GM12878 (cell line): Measurements from ENCODE around the gene HDAC2. TPM values are rescaled to one million over a fixed set of nuclear protein-coding genes. Genes with fewer than 3 reads are reported as not detected.

Experiments used
- ATAC-seq: fragments of 200-7000 bp; cut with Tn5 transposase; 3 replicates; pipeline ENCODE4 v1.9.1; 2020; ENCODE audit warnings: mild to moderate bottlenecking, moderate library complexity
- BruUV-seq: library from RNA; stranded (reverse); fragments of 400-500 nt; replicated peaks from 2 replicates; lab custom pipeline; 2021; lab: Mats Ljungman, UMichigan
- CTCF ChIA-PET: fragments of 300-600 bp; sonication (Branson Sonifier 250); formaldehyde crosslinking; extraction: SDS; loops from one replicate; lab custom pipeline; 2021; ENCODE audit warnings: inconsistent platforms; lab: Yijun Ruan, JAX
- POLR2A ChIA-PET: fragments of 350-600 bp; formaldehyde crosslinking; extraction: SDS; loops from one replicate; lab custom pipeline; 2021; ENCODE audit warnings: inconsistent platforms; lab: Charles Lee
- RAD21 ChIA-PET: fragments of 300-600 bp; sonication (Branson Sonifier 250); formaldehyde crosslinking; loops from one replicate; lab custom pipeline; 2023; ENCODE audit warnings: antibody characterized with exemption; ENCODE audit not compliant: unreplicated experiment; lab: Charles Lee
- SMC1A ChIA-PET: fragments of 300-600 bp; sonication (Branson Sonifier 250); formaldehyde crosslinking; loops from one replicate; lab custom pipeline; 2023; ENCODE audit not compliant: unreplicated experiment, uncharacterized antibody; lab: Charles Lee
- DNase-seq: peaks from one replicate; pipeline ENCODE4 v3.0.0-alpha.2; 2011; ENCODE audit warnings: low read depth, low spot score
- FAIRE-seq: peaks from 3 replicates; lab custom pipeline; 2011; peaks lifted over from hg19 to GRCh38; lab: Jason Lieb, UNC
- H2AFZ ChIP-seq: 2 replicates; pipeline ENCODE4 v1.6.0; 2011; ENCODE audit warnings: low read depth, low read length, control low read depth; ENCODE audit not compliant: control insufficient read depth
- H3K27ac ChIP-seq: 2 replicates; pipeline ENCODE4 v1.5.1; 2011; ENCODE audit warnings: control low read depth; ENCODE audit not compliant: control insufficient read depth, insufficient read depth
- H3K27me3 ChIP-seq, 2 experiments: replicated peaks in 1 of 2; 2 replicates each; pipeline versions ENCODE4 v1.6.0 to v1.6.1; 2011; ENCODE audit warnings: low read length in 1 of 2; ENCODE audit not compliant: control insufficient read depth in 2 of 2, insufficient read depth in 2 of 2
- H3K36me3 ChIP-seq, 2 experiments: 2 replicates each; pipeline ENCODE4 v1.5.1; 2011; ENCODE audit warnings: low read length in 1 of 2; ENCODE audit not compliant: control insufficient read depth in 2 of 2, insufficient read depth in 2 of 2
- H3K4me1 ChIP-seq: 2 replicates; pipeline ENCODE4 v1.6.1; 2011; ENCODE audit warnings: mild to moderate bottlenecking, low read length, moderate library complexity, mixed read lengths; ENCODE audit not compliant: control insufficient read depth, insufficient read depth
- H3K4me2 ChIP-seq: 2 replicates; pipeline ENCODE4 v1.6.0; 2011; ENCODE audit warnings: control low read depth; ENCODE audit not compliant: control insufficient read depth, insufficient read depth
- H3K4me3 ChIP-seq: fragments of 200-600 bp; sonication (generic); 2 replicates; pipeline ENCODE4 v1.5.1; 2016
- H3K79me2 ChIP-seq: 2 replicates; pipeline ENCODE4 v1.6.0; 2011; ENCODE audit warnings: low read length; ENCODE audit not compliant: control insufficient read depth, insufficient read depth
- H3K9ac ChIP-seq: 2 replicates; pipeline ENCODE4 v1.8.0; 2011; ENCODE audit warnings: low read length, control low read depth, mixed read lengths; ENCODE audit not compliant: control insufficient read depth, insufficient read depth
- H3K9me3 ChIP-seq: replicated peaks from 3 replicates; pipeline ENCODE4 v1.5.1; 2011; ENCODE audit warnings: mild to moderate bottlenecking, low read length; ENCODE audit not compliant: control insufficient read depth, insufficient read depth
- H4K20me1 ChIP-seq: 2 replicates; pipeline ENCODE4 v1.6.0; 2011; ENCODE audit not compliant: control insufficient read depth, insufficient read depth
- CBFB ChIP-seq: IDR thresholded peaks from 2 replicates; pipeline ENCODE4 v1.6.1; 2016; ENCODE audit warnings: antibody characterized with exemption, low read depth
- CEBPB ChIP-seq, 2 experiments: fragments of 150-350 bp in 1 of 2; IDR thresholded peaks; 2 replicates each; pipeline ENCODE4 v1.6.1; 2012 to 2014; ENCODE audit warnings: low read depth in 2 of 2, low read length in 2 of 2, borderline replicate concordance in 1 of 2, inconsistent platforms in 1 of 2
- E2F4 ChIP-seq: IDR thresholded peaks from 2 replicates; pipeline ENCODE4 v1.6.1; 2012; ENCODE audit warnings: low read depth, low read length, improper control_type of control experiment
- ETV6 ChIP-seq, 2 experiments: fragments of 450-650 bp in 1 of 2; IDR thresholded peaks in 1 of 2; conservative IDR thresholded peaks in 1 of 2; 2 replicates each; pipeline ENCODE4 v1.6.1; 2014; ENCODE audit warnings: antibody characterized with exemption in 1 of 2, borderline replicate concordance in 1 of 2, low read depth in 1 of 2, mild to moderate bottlenecking in 1 of 2, moderate library complexity in 1 of 2
- EZH2 ChIP-seq: IDR thresholded peaks from 2 replicates; pipeline ENCODE4 v1.6.1; 2012; ENCODE audit warnings: low read depth, mild to moderate bottlenecking, control low read depth, inconsistent platforms, low read length, borderline replicate concordance; ENCODE audit not compliant: control insufficient read depth
- IKZF2 ChIP-seq, 2 experiments: fragments of 450-650 bp; IDR thresholded peaks; 2 replicates each; pipeline ENCODE4 v1.6.1; 2017; ENCODE audit warnings: mild to moderate bottlenecking in 2 of 2, moderate library complexity in 2 of 2
- LARP7 ChIP-seq: fragments of 450-650 bp; IDR thresholded peaks from 2 replicates; pipeline ENCODE4 v1.6.1; 2017; ENCODE audit warnings: mild to moderate bottlenecking
- MYB ChIP-seq: fragments of 150-350 bp; IDR thresholded peaks from 2 replicates; pipeline ENCODE4 v1.6.1; 2014; ENCODE audit warnings: mild to moderate bottlenecking, low read depth, low read length, borderline replicate concordance
- MYC ChIP-seq: IDR thresholded peaks from 2 replicates; pipeline ENCODE4 v1.6.1; 2011; ENCODE audit warnings: mild to moderate bottlenecking, low read length, moderate library complexity, inconsistent platforms; ENCODE audit not compliant: insufficient read depth, insufficient replicate concordance, insufficient read length, severe bottlenecking
- SIX5 ChIP-seq: IDR thresholded peaks from 2 replicates; pipeline ENCODE4 v1.6.1; 2011; ENCODE audit warnings: mild to moderate bottlenecking, low read depth, low read length, moderate library complexity; ENCODE audit not compliant: severe bottlenecking
- SPI1 ChIP-seq: IDR thresholded peaks from 2 replicates; pipeline ENCODE4 v1.6.1; 2011; ENCODE audit warnings: low read depth, mild to moderate bottlenecking, low read length, moderate library complexity, borderline replicate concordance; ENCODE audit not compliant: insufficient read depth
- SREBF1 ChIP-seq: IDR thresholded peaks from 2 replicates; pipeline ENCODE4 v1.6.1; 2012; ENCODE audit warnings: mild to moderate bottlenecking, low read length
- SRF ChIP-seq, 2 experiments: IDR thresholded peaks; 2 replicates each; pipeline ENCODE4 v1.6.1; 2011; ENCODE audit warnings: low read depth in 2 of 2, low read length in 2 of 2, mild to moderate bottlenecking in 1 of 2, moderate library complexity in 1 of 2
- TCF7 ChIP-seq: IDR thresholded peaks from 2 replicates; pipeline ENCODE4 v1.6.1; 2014; ENCODE audit warnings: antibody characterized with exemption, borderline replicate concordance
- YBX1 ChIP-seq: fragments of 450-650 bp; IDR thresholded peaks from 2 replicates; pipeline ENCODE4 v1.6.1; 2016; ENCODE audit warnings: antibody characterized with exemption
- ZSCAN29 ChIP-seq: fragments of 450-650 bp; IDR thresholded peaks from 2 replicates; pipeline ENCODE4 v1.6.1; 2017; ENCODE audit warnings: mild to moderate bottlenecking, moderate library complexity
- WGBS: methylation state at CpG from one replicate; pipeline ENCODE4 v1.1.6; 2016; ENCODE audit warnings: low lambda C conversion rate; ENCODE audit not compliant: insufficient replicate concordance, insufficient coverage; ENCODE audit errors: missing lambda C conversion rate; 5-methylcytosine and 5-hydroxymethylcytosine counted together
- in situ Hi-C: fragments of 300-500 bp; cut with MboI; formaldehyde crosslinking; loops from 9 replicates; pipeline ENCODE4 v1.14.3; 2018; ENCODE audit warnings: mixed read lengths
- intact Hi-C: fragments of 100-400 bp; cut with micrococcal nuclease; formaldehyde crosslinking; loops from one replicate; pipeline ENCODE4 v1.14.2; 2022; ENCODE audit not compliant: unreplicated experiment
- polyA plus RNA-seq, 11 experiments: library from polyadenylated mRNA; depleted of rRNA in 4 of 11; unstranded in 6 of 11; stranded (reverse) in 5 of 11; fragments of >200 nt; fragmentation: Nextera tagmentation in 4 of 11; fragmentation: Illumina TruSeq in 1 of 11; extraction: Ambion mirVana in 4 of 11; extraction: Trizol in 1 of 11; gene quantifications; 1 replicate in 1 of 11; 2 replicates in 10 of 11; pipeline versions ENCODE4 v1.2.1 to v1.2.3, GENCODE V29; 2011 to 2016; ENCODE audit warnings: inconsistent platforms in 2 of 11, missing spikeins in 2 of 11, low read depth in 1 of 11
- total RNA-seq, 4 experiments: library from RNA; depleted of rRNA in 3 of 4; stranded (reverse); fragments of >200 nt in 3 of 4; fragmentation: Illumina TruSeq in 1 of 4; extraction: Trizol in 1 of 4; gene quantifications; 2 replicates each; pipeline versions ENCODE4 v1.2.1 to v1.2.3, GENCODE V29; 2013 to 2021
- TF ChIP-seq, protein P1 (sequence below): fragments of 450-650 bp; IDR thresholded peaks from 2 replicates; pipeline ENCODE4 v1.6.1; 2016; ENCODE audit warnings: mild to moderate bottlenecking

Gene HDAC2
- total and polyA plus RNA-seq, 10 of the 15 experiments (the other 5 are each of a cell fraction or from before 2014, with no cell fraction given): 40.4 to 210 (median 114) TPM

DNA sequence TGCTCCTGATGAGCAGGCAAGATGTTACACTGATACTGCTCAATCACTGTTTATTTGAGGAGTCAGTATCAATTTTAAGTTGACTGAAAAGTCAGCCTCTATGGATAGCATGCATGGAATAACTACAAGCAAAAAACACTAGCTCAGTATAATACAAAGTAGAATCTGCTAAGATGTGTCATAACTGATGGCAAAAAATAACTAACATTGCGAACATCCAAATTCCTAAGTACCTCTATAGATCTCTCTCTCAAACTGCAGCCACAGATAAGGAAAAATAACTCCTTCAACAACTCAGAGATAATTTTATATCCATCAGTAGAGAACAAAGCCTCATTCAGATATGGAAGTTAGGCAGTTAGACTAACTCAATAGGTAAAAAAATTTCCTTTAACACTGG lies 16.3 kb downstream of the HDAC2 start:
- WGBS: 100% methylated on average over 1 of the region's 1 CpG
- in situ Hi-C loops: no loop called here
- ChIA-PET RAD21 (no interaction called here), CTCF (interaction anchor here (1.3 to 1.5 kb wide), 2 partner anchors 16 to 18 kb away, joined by 3 read pairs; partner anchors contain the start of gene HDAC2), SMC1A (no interaction called here), POLR2A (no interaction called here)
- H3K4me2 ChIP-seq: no peak overlapping the region
- H3K79me2 ChIP-seq: peaks cover 7% of the 10 kb centered on the region
- TF ChIP-seq EZH2 (no peak), LARP7 (no peak), SREBF1 (no peak)
- no peaks in the 10 kb centered on the region for H3K27me3 ChIP-seq
- intact Hi-C loops: no loop called here
- H3K4me1 ChIP-seq: no peaks in the 10 kb centered on the region
- H3K27ac ChIP-seq: no peak overlapping the region
- H4K20me1 ChIP-seq: no peaks in the 10 kb centered on the region
- no peak for DNase-seq
- H3K4me3 ChIP-seq: no peak overlapping the region
- no peak overlapping the region for H2AFZ ChIP-seq
- no peaks in the 10 kb centered on the region for H3K9me3 ChIP-seq
- FAIRE-seq: no peak
- H3K36me3 ChIP-seq: peaks cover 0 to 32% of the 10 kb centered on the region in 2 experiments
- no peak for ATAC-seq
- H3K9ac ChIP-seq: no peak overlapping the region
- BruUV-seq: no TSS peak

DNA sequence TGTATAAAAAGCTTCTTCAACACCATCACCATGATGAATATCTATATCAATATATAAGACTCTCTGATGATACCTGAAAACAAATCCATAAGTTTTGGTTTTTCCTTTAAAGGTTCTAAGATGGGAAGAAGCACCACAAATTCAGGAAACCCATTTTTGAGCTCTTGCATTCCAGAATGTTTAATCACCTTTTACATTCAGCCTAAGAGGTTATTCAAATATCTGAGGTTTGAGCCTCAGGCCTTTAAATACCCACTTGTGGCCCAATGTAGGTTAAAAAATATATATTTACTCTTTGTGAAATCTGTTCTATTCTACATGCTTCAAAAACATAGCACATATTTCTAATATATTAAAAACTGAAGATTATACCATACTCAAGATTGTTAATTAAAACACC lies 17.6 kb downstream of the HDAC2 start:
- Histone ChIP-seq H3K9me3 (no peaks in the 10 kb centered on the region), H3K27ac (no peak overlapping the region), H3K9ac (no peak overlapping the region), H3K4me3 (no peak overlapping the region), H3K4me2 (no peak overlapping the region), H3K36me3 (peaks cover 0 to 32% of the 10 kb centered on the region in 2 experiments), H3K79me2 (no peaks in the 10 kb centered on the region), H3K27me3 (no peaks in the 10 kb centered on the region), H3K4me1 (no peaks in the 10 kb centered on the region), H2AFZ (no peak overlapping the region), H4K20me1 (no peaks in the 10 kb centered on the region)
- ATAC-seq: no peak
- intact Hi-C loops (no loop called here), in situ Hi-C loops (no loop called here)
- ChIA-PET POLR2A (no interaction called here), SMC1A (interaction anchor here (1.1 kb wide), 1 partner anchor 10 kb away, joined by 3 read pairs; no protein-coding TSS in a partner anchor), RAD21 (interaction anchor here (1.0 kb wide), 1 partner anchor 9 kb away, joined by 3 read pairs; no protein-coding TSS in a partner anchor), CTCF (no interaction called here)
- no TSS peak for BruUV-seq
- DNase-seq: no peak
- no peak for FAIRE-seq
- TF ChIP-seq IKZF2 (IDR thresholded peaks at IDR 0.05) (no peak), SIX5 (no peak), MYB (no peak), TCF7 (no peak), ETV6 (conservative IDR thresholded peaks at IDR 0.05 in 1 of 2, IDR thresholded peaks at IDR 0.05 in 1 of 2; ENCODE audit: borderline replicate concordance in 1 of 2, low read depth in 1 of 2) (no peak), E2F4 (no peak), CEBPB (IDR thresholded peaks at IDR 0.05; ENCODE audit: borderline replicate concordance in 1 of 2, low read depth in 2 of 2, low read length in 2 of 2) (no peak), ZSCAN29 (no peak), MYC (no peak), YBX1 (no peak), CBFB (no peak), SRF (IDR thresholded peaks at IDR 0.05; ENCODE audit: low read depth in 2 of 2, low read length in 2 of 2) (no peak), SPI1 (no peak)
- TF ChIP-seq, protein P1, sequence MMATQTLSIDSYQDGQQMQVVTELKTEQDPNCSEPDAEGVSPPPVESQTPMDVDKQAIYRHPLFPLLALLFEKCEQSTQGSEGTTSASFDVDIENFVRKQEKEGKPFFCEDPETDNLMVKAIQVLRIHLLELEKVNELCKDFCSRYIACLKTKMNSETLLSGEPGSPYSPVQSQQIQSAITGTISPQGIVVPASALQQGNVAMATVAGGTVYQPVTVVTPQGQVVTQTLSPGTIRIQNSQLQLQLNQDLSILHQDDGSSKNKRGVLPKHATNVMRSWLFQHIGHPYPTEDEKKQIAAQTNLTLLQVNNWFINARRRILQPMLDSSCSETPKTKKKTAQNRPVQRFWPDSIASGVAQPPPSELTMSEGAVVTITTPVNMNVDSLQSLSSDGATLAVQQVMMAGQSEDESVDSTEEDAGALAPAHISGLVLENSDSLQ: no peak
